ENCODE data around the gene CDC7.

Gene CDC7

DNA sequence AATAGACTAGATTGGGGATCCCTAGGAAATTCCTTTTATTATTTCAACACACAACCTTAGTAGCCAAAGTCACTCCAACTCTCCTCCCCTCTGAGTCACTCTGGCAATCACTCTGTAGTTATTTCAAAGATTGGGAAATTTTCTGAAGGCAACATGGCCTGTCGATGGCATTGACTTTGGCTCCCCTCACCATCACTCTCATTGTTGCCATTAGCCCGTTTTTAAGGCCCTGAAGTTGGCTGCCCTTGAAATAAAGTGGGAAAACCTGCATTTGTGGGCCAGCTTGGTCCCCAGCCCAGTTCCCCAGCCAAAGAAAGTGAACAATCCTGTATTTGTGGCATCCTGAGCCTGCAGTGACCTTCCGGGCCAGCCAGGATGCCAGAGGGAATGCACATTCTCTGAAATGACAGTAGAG lies 52.5 kb downstream of the CDC7 start:
- Histone ChIP-seq H3K9ac (ENCODE audit: low read length) (no peak overlapping the region), H3K4me2 (ENCODE audit: low read length) (no peak overlapping the region), H4K20me1 (ENCODE audit: insufficient read depth, low read length) (no peaks in the 10 kb centered on the region), H3K27me3 (ENCODE audit: low read depth, low read length) (no peaks in the 10 kb centered on the region), H3K36me3 (replicated peaks; ENCODE audit: low read depth, low read length) (no peaks in the 10 kb centered on the region), H2AFZ (ENCODE audit: low read depth, low read length) (no peak overlapping the region), H3K4me3 (ENCODE audit: low read length) (no peak overlapping the region), H3K27ac (ENCODE audit: low read length) (no peak overlapping the region), H3K79me2 (ENCODE audit: low read length) (no peaks in the 10 kb centered on the region), H3K9me3 (ENCODE audit: insufficient read depth, low read length) (no peaks in the 10 kb centered on the region), H3K4me1 (ENCODE audit: low read length) (no peaks in the 10 kb centered on the region)
- TF ChIP-seq EZH2phosphoT487 (IDR thresholded peaks at IDR 0.05; ENCODE audit: low read depth) (no peak), CTCF (IDR thresholded peaks at IDR 0.05; ENCODE audit: low read depth, low read length) (no peak)

GRCh38 chr1:91555074-91555730 lies 54.6 kb downstream of the CDC7 start:
- no peak overlapping the region for H3K27ac ChIP-seq (ENCODE audit: low read length)
- no peaks in the 10 kb centered on the region for H3K9me3 ChIP-seq (ENCODE audit: insufficient read depth, low read length)
- H3K79me2 ChIP-seq (ENCODE audit: low read length) = no peaks in the 10 kb centered on the region
- no peaks in the 10 kb centered on the region for H3K4me1 ChIP-seq (ENCODE audit: low read length)
- H2AFZ ChIP-seq (ENCODE audit: low read depth, low read length) = no peak overlapping the region
- H3K4me3 ChIP-seq (ENCODE audit: low read length) = no peak overlapping the region
- H3K4me2 ChIP-seq (ENCODE audit: low read length) = no peak overlapping the region
- H3K36me3 ChIP-seq (replicated peaks; ENCODE audit: low read depth, low read length) = no peaks in the 10 kb centered on the region
- no peak overlapping the region for H3K9ac ChIP-seq (ENCODE audit: low read length)
- H4K20me1 ChIP-seq (ENCODE audit: insufficient read depth, low read length) = no peaks in the 10 kb centered on the region
- no peak for TF ChIP-seq EZH2phosphoT487 (IDR thresholded peaks at IDR 0.05; ENCODE audit: low read depth)
- TF ChIP-seq CTCF (IDR thresholded peaks at IDR 0.05; ENCODE audit: low read depth, low read length) = no peak
- no peaks in the 10 kb centered on the region for H3K27me3 ChIP-seq (ENCODE audit: low read depth, low read length)

DNA sequence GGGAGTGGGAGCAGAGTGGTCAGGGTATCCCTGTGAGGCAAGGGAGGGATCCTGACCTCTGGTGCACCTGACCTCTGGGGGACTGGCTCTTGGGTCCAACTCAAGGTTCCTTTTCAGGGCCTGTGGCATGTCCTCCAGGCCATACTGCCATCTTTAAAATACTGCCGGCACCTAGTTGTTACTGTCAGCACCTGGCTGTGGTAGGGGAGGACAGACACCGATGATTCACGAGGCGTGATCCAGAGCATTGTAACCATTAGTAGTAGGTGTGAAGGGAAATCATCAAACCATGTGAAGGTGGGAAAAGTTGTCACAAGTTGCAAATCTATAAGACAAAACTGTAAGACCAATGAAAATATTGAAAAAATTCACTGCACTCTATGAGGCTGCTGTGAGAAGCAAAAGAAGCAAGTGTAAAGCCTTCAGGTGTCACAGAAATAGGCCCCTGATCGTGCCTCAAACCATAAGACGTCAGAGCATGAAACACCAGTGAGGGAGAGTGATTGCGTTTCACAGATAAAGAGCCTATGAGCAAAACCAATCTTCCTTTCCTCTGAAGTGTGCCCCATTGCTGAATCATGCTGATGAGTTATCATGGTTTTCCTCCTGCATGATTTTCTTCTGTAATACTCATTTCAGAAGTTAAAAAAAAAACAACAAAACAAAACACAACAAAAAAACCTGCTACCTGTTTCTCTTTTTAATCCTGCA lies 55.3 kb downstream of the CDC7 start:
- H3K4me2 ChIP-seq (ENCODE audit: low read length) = no peak overlapping the region

More for the DNA sequence above, 55.3 kb downstream of the CDC7 start:
- Histone ChIP-seq H3K4me1 (ENCODE audit: low read length) (no peaks in the 10 kb centered on the region), H3K27me3 (ENCODE audit: low read depth, low read length) (no peaks in the 10 kb centered on the region), H2AFZ (ENCODE audit: low read depth, low read length) (no peak overlapping the region), H3K79me2 (ENCODE audit: low read length) (no peaks in the 10 kb centered on the region), H4K20me1 (ENCODE audit: insufficient read depth, low read length) (no peaks in the 10 kb centered on the region), H3K9ac (ENCODE audit: low read length) (no peak overlapping the region), H3K9me3 (ENCODE audit: insufficient read depth, low read length) (no peaks in the 10 kb centered on the region), H3K36me3 (replicated peaks; ENCODE audit: low read depth, low read length) (no peaks in the 10 kb centered on the region), H3K4me3 (ENCODE audit: low read length) (no peak overlapping the region), H3K27ac (ENCODE audit: low read length) (no peak overlapping the region)
- TF ChIP-seq EZH2phosphoT487 (IDR thresholded peaks at IDR 0.05; ENCODE audit: low read depth) (no peak), CTCF (IDR thresholded peaks at IDR 0.05; ENCODE audit: low read depth, low read length) (no peak)
